Stimulated activated naive B cell treated with anti-CD40 and anti-IgM and Interleukin-4, amounts not matched to agents 10 μg/mL and 1 μg/mL and 100 μg/mL, for 72 hours (primary cell): Measurements from ENCODE around the gene NLRP3.

Experiments
- ATAC-seq, 2 donors: fragments of 150-1000 bp; cut with Tn5 transposase; replicated peaks; 2 replicates each; pipeline ENCODE4 v1.10.0; 2021; ENCODE audit warnings: moderate library complexity in 1 of 2
- DNase-seq: peaks from one replicate; pipeline ENCODE4 v3.0.0; 2021
- H3K27ac Mint-ChIP-seq: one replicate; pipeline ENCODE4 v1.8.0; 2022; ENCODE audit warnings: mild to moderate bottlenecking, mixed read lengths
- H3K27me3 Mint-ChIP-seq, 2 donors: one replicate each; pipeline ENCODE4 v1.8.0; 2022; ENCODE audit warnings: mixed read lengths in 2 of 2
- H3K36me3 Mint-ChIP-seq, 2 donors: one replicate each; pipeline ENCODE4 v1.8.0; 2022; ENCODE audit warnings: mixed read lengths in 2 of 2, mild to moderate bottlenecking in 1 of 2
- H3K4me1 Mint-ChIP-seq, 2 donors: one replicate each; pipeline ENCODE4 v1.8.0; 2022; ENCODE audit warnings: mixed read lengths in 2 of 2, mild to moderate bottlenecking in 1 of 2
- H3K4me3 Mint-ChIP-seq, 2 donors: one replicate each; pipeline ENCODE4 v1.8.0; 2022; ENCODE audit warnings: mild to moderate bottlenecking in 2 of 2, mixed read lengths in 2 of 2, moderate library complexity in 1 of 2
- H3K9me3 Mint-ChIP-seq, 2 donors: one replicate each; pipeline ENCODE4 v1.8.0; 2022; ENCODE audit warnings: mixed read lengths in 2 of 2, mild to moderate bottlenecking in 1 of 2

NLRP3 gene

DNA sequence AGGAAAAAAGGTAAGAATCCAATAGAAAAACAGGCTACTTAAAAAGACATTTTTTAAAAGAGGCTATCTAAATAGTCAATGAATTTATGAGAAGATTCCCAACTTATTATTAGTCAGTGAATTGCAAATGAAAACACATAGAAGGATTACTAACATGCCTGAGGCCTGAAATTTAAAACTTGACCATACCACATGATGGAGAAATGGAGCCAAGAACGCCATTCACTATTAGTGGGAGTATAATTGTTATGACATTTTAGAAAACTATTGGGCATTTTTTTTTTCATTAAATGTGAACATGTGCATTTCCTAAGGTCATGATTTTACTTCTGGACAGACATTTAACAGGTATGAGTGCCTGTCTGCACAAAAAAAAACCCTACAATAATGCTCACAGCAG, 66.8 kb downstream of the NLRP3 start:
- no peak overlapping the region for H3K4me3 Mint-ChIP-seq
- no peaks in the 10 kb centered on the region for H3K9me3 Mint-ChIP-seq
- H3K4me1 Mint-ChIP-seq: peaks cover 0 to 5% of the 10 kb centered on the region in 2 donors
- ATAC-seq: no peak
- peaks cover 0 to under 1% of the 10 kb centered on the region in 2 donors for H3K27me3 Mint-ChIP-seq
- DNase-seq: no peak
- H3K27ac Mint-ChIP-seq: no peak overlapping the region
- H3K36me3 Mint-ChIP-seq: no peaks in the 10 kb centered on the region

DNA sequence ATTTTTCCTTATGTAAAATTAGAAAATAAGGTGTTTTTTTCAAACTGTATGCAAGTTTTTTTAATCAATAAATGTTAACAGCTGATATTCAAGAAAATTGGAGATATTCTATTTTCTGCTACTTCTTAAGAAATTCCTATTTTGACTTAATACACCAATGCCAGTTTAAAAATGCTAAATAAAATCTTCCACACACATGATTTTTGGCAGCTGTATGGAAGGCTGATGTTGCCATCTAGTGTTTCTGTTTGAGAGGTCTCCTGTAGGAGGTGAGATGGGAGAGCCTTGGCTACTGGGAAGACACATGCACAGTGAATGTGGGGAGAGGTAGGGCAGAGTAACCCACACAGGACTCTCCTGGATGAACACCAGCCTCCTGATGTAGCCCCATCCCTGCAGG, 71.1 kb downstream of the NLRP3 start:
- ATAC-seq: peak; percentile 82 to 91
- Mint-ChIP-seq H3K9me3 (no peaks in the 10 kb centered on the region), H3K4me3 (no peak overlapping the region), H3K36me3 (no peaks in the 10 kb centered on the region), H3K27ac (no peak overlapping the region), H3K27me3 (peaks cover 13 to 16% of the 10 kb centered on the region in 2 donors), H3K4me1 (peaks cover 0 to 3% of the 10 kb centered on the region in 2 donors)
- DNase-seq: peak; percentile 17

DNA sequence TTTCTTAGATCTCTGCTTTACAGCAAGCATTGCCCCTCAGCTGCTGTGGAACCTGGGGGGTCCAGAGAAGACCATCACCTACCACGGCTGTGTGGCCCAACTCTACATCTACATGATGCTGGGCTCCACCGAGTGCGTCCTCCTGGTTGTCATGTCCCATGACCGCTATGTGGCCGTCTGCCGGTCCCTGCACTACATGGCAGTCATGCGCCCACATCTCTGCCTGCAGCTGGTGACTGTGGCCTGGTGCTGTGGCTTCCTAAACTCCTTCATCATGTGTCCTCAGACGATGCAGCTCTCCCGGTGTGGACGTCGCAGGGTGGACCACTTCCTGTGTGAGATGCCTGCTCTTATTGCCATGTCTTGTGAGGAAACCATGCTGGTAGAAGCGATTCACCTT, 75.4 kb downstream of the NLRP3 start:
- H3K27me3 Mint-ChIP-seq: peaks cover 13 to 29% of the 10 kb centered on the region in 2 donors
- H3K27ac Mint-ChIP-seq: peak overlapping the region; percentile 3
- no peaks in the 10 kb centered on the region for H3K36me3 Mint-ChIP-seq
- ATAC-seq (no peak), DNase-seq (no peak)
- H3K4me1 Mint-ChIP-seq: peaks cover 0 to 3% of the 10 kb centered on the region in 2 donors
- H3K9me3 Mint-ChIP-seq: no peaks in the 10 kb centered on the region
- H3K4me3 Mint-ChIP-seq: no peak overlapping the region

DNA sequence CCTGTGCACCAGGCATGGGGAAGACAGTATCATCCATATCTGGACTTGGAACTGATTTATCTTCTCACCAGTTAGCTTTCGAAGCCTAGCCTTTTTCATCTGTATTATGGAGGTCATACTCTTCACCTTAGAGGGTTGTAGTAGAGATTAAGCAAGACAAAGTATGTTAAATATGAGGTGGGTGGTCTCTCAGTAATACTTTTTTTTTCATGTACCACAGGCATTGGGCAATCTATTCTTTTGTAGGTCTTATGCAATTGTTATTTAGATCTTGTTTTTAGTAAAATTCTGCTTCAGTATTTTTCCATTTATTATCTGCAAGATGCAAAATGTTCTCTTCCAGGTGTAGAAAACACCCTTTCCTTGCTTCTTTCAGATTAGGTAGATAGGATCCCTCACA, 77.1 kb downstream of the NLRP3 start:
- no peak overlapping the region for H3K27ac Mint-ChIP-seq
- no peak overlapping the region for H3K4me3 Mint-ChIP-seq
- H3K9me3 Mint-ChIP-seq: no peaks in the 10 kb centered on the region
- H3K4me1 Mint-ChIP-seq: no peaks in the 10 kb centered on the region
- H3K27me3 Mint-ChIP-seq: peaks cover 9 to 29% of the 10 kb centered on the region in 2 donors
- H3K36me3 Mint-ChIP-seq: no peaks in the 10 kb centered on the region
- ATAC-seq (no peak), DNase-seq (no peak)

DNA sequence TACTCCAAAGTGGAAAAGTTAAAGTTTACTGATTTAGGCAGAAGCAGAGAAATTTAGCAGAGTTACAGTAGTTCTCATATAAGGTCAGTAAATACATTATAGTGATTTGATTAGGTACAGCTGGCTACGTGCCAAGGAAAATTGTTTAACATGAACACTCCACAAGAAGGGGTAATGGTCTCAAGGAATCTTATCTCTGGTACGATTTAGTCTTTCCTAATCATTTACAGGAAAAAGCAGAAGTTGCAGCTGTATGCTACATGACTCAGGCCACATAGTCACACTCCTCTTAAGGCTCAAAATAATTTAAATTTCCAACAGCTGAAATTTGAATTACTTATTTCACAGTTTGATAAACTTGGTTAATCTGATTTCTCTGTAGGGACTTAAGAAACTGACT, 78.8 kb downstream of the NLRP3 start:
- Mint-ChIP-seq H3K4me3 (no peak overlapping the region), H3K4me1 (no peaks in the 10 kb centered on the region), H3K36me3 (no peaks in the 10 kb centered on the region), H3K9me3 (no peaks in the 10 kb centered on the region), H3K27ac (no peak overlapping the region), H3K27me3 (peaks cover 7 to 24% of the 10 kb centered on the region in 2 donors)
- no peak for DNase-seq
- peak; percentile 71 to 81 for ATAC-seq

DNA sequence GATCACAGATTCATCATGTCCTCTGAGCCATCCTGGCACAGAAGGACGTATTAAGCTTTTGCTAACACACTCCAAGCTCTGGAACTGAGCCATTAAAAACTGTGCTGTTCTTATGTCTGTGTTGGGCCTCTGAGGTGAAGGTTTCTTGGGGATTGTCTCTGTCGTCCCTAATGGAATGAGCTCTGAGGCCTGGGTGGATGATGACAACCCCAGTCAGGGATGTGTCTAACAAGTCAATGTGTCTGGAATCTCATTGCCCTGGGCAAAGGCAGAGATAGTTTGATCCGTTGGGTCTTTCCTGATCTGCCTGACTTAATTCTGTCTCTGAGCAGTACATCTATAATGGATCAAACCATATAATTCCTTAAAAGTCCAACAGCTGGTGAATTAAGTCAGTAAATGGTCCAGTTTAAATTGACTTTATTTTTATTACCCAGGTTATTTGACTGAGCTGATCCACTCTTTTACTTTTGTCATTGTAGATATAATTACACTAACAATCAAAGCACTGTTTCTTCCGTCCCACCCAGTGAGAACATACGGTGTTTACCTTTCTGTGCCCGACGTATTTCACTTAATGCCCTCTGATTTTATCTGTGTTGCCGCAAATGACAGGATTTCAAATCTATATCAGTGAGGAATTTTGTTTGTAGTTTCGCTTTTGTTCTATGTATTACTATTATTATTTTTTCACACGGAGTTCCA, 80.8 kb downstream of the NLRP3 start:
- Mint-ChIP-seq H3K4me3 (no peak overlapping the region), H3K9me3 (no peaks in the 10 kb centered on the region), H3K36me3 (no peaks in the 10 kb centered on the region), H3K27ac (no peak overlapping the region), H3K27me3 (peaks cover 1 to 15% of the 10 kb centered on the region in 2 donors), H3K4me1 (no peaks in the 10 kb centered on the region)
- ATAC-seq: no peak
- DNase-seq: no peak
